Measurements from ENCODE around the gene COL26A1.

DNA sequence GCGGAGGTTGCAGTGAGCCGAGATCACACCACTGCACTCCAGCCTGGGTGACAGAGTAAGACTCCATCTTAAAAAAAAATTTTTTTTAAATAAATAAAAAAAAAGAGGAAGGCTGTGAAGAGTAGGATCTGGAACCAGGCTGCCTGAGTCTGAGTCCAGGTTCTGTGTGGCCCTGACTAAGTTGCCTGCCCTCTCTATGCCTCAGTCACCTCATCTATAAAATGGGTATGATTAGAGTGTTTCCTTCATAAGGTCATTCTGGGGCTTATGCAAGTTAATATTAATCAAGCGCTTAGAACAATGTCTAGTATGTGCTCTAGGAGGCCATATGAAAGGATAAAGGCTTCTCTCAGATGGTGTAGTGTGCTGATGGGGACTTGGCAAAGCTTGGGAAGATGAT is 12.3 kb downstream of the COL26A1 start:
- TF ChIP-seq SIN3A (IDR thresholded peaks at IDR 0.05; ENCODE audit: borderline replicate concordance, insufficient read depth, low read length), result no peak
- no peak for TF ChIP-seq FOXP2 (optimal IDR thresholded peaks at IDR 0.05; ENCODE audit: borderline replicate concordance, extremely low read depth, extremely low read length, insufficient read depth)
- TF ChIP-seq POLR2AphosphoS5 (IDR thresholded peaks at IDR 0.05; ENCODE audit: low read depth, low read length), result no peak
- TF ChIP-seq REST (IDR thresholded peaks at IDR 0.05; ENCODE audit: insufficient read depth in 1 of 2, low read depth in 2 of 2, low read length in 2 of 2), result no peak
- no peak for TF ChIP-seq TAF1 (IDR thresholded peaks at IDR 0.05; ENCODE audit: borderline replicate concordance, insufficient read depth, low read length)

Measured in PFSK-1 (cell line).